Keratinocyte (primary cell): ENCODE data around the gene SLC35B2.

Experiments used
- CTCF ChIP-seq, 3 experiments: IDR thresholded peaks in 1 of 3; conservative IDR thresholded peaks in 1 of 3; optimal IDR thresholded peaks in 1 of 3; 2 replicates in 2 of 3; 3 replicates in 1 of 3; pipeline versions ENCODE3 to v1.5.1; 2011; ENCODE audit warnings: low read length in 3 of 3, mild to moderate bottlenecking in 3 of 3, moderate library complexity in 2 of 3, control low read depth in 1 of 3, inconsistent platforms in 1 of 3; ENCODE audit not compliant: insufficient read depth in 2 of 3; ENCODE audit errors: extremely low read depth in 1 of 3
- EZH2 ChIP-seq: IDR thresholded peaks from one replicate; pipeline ENCODE4 v1.6.1; 2012; ENCODE audit warnings: inconsistent platforms, mild to moderate bottlenecking, low read length, moderate library complexity

- TF ChIP-seq CTCF (optimal IDR thresholded peaks at IDR 0.05 in 1 of 3, IDR thresholded peaks at IDR 0.05 in 1 of 3, conservative IDR thresholded peaks at IDR 0.05 in 1 of 3; ENCODE audit: extremely low read depth in 1 of 3, insufficient read depth in 2 of 3, low read length in 3 of 3) (no peak), EZH2 (no peak)
Measured at GRCh38 chr6:44278774-44279697, 21.7 kb upstream of the SLC35B2 start.
